BLaER1 (cell line): ENCODE measurements around the gene SLC13A2.
"Not testable (repeated sequence)": the region's sequence is repeated elsewhere in the genome, so short reads cannot be mapped to it uniquely, and the experiment has no call there.

Source experiments
- H3K27ac ChIP-seq: shearing (Covaris generic); formaldehyde crosslinking; 2 replicates; pipeline ENCODE4 v1.8.1; 2022
- H3K27me3 ChIP-seq: shearing (Covaris generic); formaldehyde crosslinking; 2 replicates; pipeline ENCODE4 v1.8.1; 2022
- H3K36me3 ChIP-seq: shearing (Covaris generic); formaldehyde crosslinking; 2 replicates; pipeline ENCODE4 v1.8.1; 2022
- H3K4me1 ChIP-seq: shearing (Covaris generic); formaldehyde crosslinking; 2 replicates; pipeline ENCODE4 v1.8.1; 2022
- H3K4me2 ChIP-seq: shearing (Covaris generic); formaldehyde crosslinking; 2 replicates; pipeline ENCODE4 v1.8.1; 2022
- H3K4me3 ChIP-seq: shearing (Covaris generic); formaldehyde crosslinking; 2 replicates; pipeline ENCODE4 v1.8.1; 2022
- H3K9ac ChIP-seq: shearing (Covaris generic); formaldehyde crosslinking; 2 replicates; pipeline ENCODE4 v1.8.1; 2022
- H3K9me3 ChIP-seq: shearing (Covaris generic); formaldehyde crosslinking; 2 replicates; pipeline ENCODE4 v1.8.1; 2022
- H4K20me1 ChIP-seq: shearing (Covaris generic); formaldehyde crosslinking; 2 replicates; pipeline ENCODE4 v1.8.1; 2022
- Cebpa-rat ChIP-seq: shearing (Covaris generic); IDR thresholded peaks from 2 replicates; pipeline ENCODE4 v1.8.1; 2022

The SLC13A2 gene

DNA sequence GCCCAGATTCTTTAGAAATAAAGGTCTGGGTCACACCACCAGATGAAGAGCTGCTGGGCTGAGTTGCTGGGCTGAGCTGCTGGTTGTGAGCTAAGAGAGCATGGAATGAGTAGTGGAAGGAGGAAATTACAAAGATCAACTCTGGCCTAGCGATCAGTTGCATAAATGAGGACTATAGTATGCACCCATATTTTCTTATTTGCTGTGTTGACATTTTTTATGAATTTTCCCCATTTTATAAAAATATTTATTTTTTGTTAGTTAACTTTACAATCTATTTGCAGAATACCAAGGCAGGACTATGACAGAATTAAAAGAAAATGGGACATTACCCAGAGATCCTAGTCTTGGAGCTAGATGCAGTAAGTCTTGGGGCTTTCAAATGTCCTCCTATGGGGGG lies 23.6 kb upstream of the SLC13A2 start:
- no peaks in the 10 kb centered on the region for H3K27me3 ChIP-seq
- no peak overlapping the region for H3K4me3 ChIP-seq
- no peak overlapping the region for H3K27ac ChIP-seq
- TF ChIP-seq Cebpa-rat, result no peak
- H4K20me1 ChIP-seq, result no peaks in the 10 kb centered on the region
- no peak overlapping the region for H3K4me2 ChIP-seq
- H3K9me3 ChIP-seq, result peaks cover 6% of the 10 kb centered on the region; the same call in 1 of the 2 replicates
- no peaks in the 10 kb centered on the region for H3K4me1 ChIP-seq
- no peak overlapping the region for H3K9ac ChIP-seq
- H3K36me3 ChIP-seq, result no peaks in the 10 kb centered on the region

- no peaks in the 10 kb centered on the region for H3K36me3 ChIP-seq
- H3K9me3 ChIP-seq, result peaks cover 23% of the 10 kb centered on the region
- no peaks in the 10 kb centered on the region for H4K20me1 ChIP-seq
- H3K27ac ChIP-seq, result no peak overlapping the region
- no peak overlapping the region for H3K4me3 ChIP-seq
- no peak overlapping the region for H3K4me2 ChIP-seq
- H3K27me3 ChIP-seq, result no peaks in the 10 kb centered on the region
- H3K9ac ChIP-seq, result no peak overlapping the region
- no peaks in the 10 kb centered on the region for H3K4me1 ChIP-seq
- no peak for TF ChIP-seq Cebpa-rat
Observed at GRCh38 chr17:28457890-28458289, 15.6 kb upstream of the SLC13A2 start.

GRCh38 chr17:28458881-28459280 lies 14.6 kb upstream of the SLC13A2 start:
- not testable (repeated sequence) for H3K4me1 ChIP-seq, H3K4me3 ChIP-seq, H3K36me3 ChIP-seq, H3K27me3 ChIP-seq, H3K4me2 ChIP-seq, H3K27ac ChIP-seq, H3K9ac ChIP-seq, H4K20me1 ChIP-seq
- H3K9me3 ChIP-seq, result peaks cover 23% of the 10 kb centered on the region

GRCh38 chr17:28460901-28461300 lies 12.5 kb upstream of the SLC13A2 start:
- Histone ChIP-seq H3K4me1 (peaks cover 3% of the 10 kb centered on the region; the same call in 1 of the 2 replicates), H3K9ac (no peak overlapping the region), H4K20me1 (no peaks in the 10 kb centered on the region), H3K9me3 (peaks cover 23% of the 10 kb centered on the region), H3K4me3 (no peak overlapping the region), H3K27ac (no peak overlapping the region), H3K27me3 (no peaks in the 10 kb centered on the region), H3K4me2 (no peak overlapping the region), H3K36me3 (no peaks in the 10 kb centered on the region)
- TF ChIP-seq Cebpa-rat, result no peak

DNA sequence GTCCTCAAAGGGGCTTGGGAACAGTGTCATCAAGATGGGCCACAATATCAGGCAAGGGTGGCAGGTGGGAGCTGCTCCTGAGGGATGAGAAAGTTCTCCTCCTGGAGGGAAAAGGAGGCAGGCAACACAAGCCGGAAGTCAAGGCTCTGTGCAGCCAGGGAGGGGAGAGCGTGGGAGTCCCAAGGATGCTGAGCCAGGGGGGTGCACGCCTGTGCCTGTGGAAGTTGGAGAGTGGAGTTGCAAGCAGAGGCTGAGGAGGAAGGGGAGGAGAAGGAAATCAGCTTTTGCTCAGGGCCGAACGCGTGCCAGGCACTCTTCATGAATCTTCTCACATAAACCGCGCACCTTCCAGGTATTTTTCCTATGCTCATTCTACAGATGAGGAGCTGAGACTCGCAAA lies 7.4 kb upstream of the SLC13A2 start:
- no peak overlapping the region for H3K9ac ChIP-seq
- no peaks in the 10 kb centered on the region for H4K20me1 ChIP-seq
- H3K36me3 ChIP-seq, result no peaks in the 10 kb centered on the region
- peak overlapping the region; percentile 65 for H3K4me2 ChIP-seq
- no peak overlapping the region for H3K4me3 ChIP-seq
- no peaks in the 10 kb centered on the region for H3K9me3 ChIP-seq
- H3K4me1 ChIP-seq, result peaks cover 32% of the 10 kb centered on the region
- no peak overlapping the region for H3K27ac ChIP-seq
- H3K27me3 ChIP-seq, result no peaks in the 10 kb centered on the region
- no peak for TF ChIP-seq Cebpa-rat

- Histone ChIP-seq H3K9ac (no peak overlapping the region), H3K9me3 (no peaks in the 10 kb centered on the region), H3K4me1 (peaks cover 32% of the 10 kb centered on the region), H4K20me1 (no peaks in the 10 kb centered on the region), H3K4me3 (no peak overlapping the region), H3K27ac (no peak overlapping the region), H3K27me3 (no peaks in the 10 kb centered on the region), H3K4me2 (peak overlapping the region; percentile 65), H3K36me3 (no peaks in the 10 kb centered on the region)
- TF ChIP-seq Cebpa-rat, result no peak
Observed at GRCh38 chr17:28466521-28467048, 6.9 kb upstream of the SLC13A2 start.

DNA sequence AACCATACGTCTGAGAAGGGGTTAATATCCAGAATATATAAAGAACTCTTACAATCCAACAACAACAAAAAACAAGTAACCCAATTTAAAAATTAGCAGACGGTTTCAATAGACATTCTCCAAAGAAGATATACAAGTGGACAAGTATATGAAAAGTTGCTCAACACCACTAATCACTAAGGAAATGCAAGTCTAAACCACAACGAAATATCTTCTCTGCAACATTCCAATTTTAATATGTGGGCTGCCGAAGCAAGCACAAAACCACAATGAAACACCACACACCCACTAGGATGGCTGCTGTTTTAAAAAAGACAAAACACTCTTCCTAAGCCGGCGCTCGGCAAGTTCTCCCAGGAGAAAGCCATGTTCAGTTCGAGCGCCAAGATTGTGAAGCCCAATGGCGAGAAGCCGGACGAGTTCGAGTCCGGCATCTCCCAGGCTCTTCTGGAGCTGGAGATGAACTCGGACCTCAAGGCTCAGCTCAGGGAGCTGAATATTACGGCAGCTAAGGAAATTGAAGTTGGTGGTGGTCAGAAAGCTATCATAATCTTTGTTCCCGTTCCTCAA lies 5.9 kb upstream of the SLC13A2 start:
- peak overlapping the region; percentile 65 for H3K4me2 ChIP-seq
- no peaks in the 10 kb centered on the region for H3K9me3 ChIP-seq
- H4K20me1 ChIP-seq, result no peaks in the 10 kb centered on the region
- no peaks in the 10 kb centered on the region for H3K27me3 ChIP-seq
- peaks cover 32% of the 10 kb centered on the region for H3K4me1 ChIP-seq
- peak; percentile 38; the same call in 1 of the 2 replicates for TF ChIP-seq Cebpa-rat
- H3K36me3 ChIP-seq, result no peaks in the 10 kb centered on the region
- no peak overlapping the region for H3K9ac ChIP-seq
- no peak overlapping the region for H3K4me3 ChIP-seq
- no peak overlapping the region for H3K27ac ChIP-seq

DNA sequence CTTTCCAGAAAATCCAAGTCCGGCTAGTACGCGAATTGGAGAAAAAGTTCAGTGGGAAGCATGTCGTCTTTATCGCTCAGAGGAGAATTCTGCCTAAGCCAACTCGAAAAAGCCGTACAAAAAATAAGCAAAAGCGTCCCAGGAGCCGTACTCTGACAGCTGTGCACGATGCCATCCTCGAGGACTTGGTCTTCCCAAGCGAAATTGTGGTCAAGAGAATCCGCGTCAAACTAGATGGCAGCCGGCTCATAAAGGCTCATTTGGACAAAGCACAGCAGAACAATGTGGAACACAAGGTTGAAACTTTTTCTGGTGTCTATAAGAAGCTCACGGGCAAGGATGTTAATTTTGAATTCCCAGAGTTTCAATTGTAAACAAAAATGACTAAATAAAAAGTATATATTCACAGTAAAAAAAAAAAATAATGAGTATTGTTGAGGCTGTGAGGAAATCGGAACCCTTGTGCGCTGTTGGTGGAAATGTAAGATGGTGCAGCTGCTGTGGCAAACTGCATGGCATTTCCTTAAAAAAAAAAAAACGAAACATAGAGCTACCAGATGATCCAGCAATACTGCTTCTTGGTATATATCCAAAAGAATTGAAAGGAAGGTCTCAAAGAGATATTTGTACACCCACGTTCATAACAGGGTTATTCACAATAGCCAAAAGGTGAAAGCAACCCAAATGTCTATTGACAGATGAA lies 5.3 kb upstream of the SLC13A2 start:
- H3K36me3 ChIP-seq, H3K9ac ChIP-seq, H3K27me3 ChIP-seq, H3K4me3 ChIP-seq, H3K27ac ChIP-seq, H3K9me3 ChIP-seq, H4K20me1 ChIP-seq: not testable (repeated sequence)
- Histone ChIP-seq H3K4me2 (peak overlapping the region; percentile 65; the same call in 1 of the 2 replicates), H3K4me1 (peaks cover 32% of the 10 kb centered on the region)

DNA sequence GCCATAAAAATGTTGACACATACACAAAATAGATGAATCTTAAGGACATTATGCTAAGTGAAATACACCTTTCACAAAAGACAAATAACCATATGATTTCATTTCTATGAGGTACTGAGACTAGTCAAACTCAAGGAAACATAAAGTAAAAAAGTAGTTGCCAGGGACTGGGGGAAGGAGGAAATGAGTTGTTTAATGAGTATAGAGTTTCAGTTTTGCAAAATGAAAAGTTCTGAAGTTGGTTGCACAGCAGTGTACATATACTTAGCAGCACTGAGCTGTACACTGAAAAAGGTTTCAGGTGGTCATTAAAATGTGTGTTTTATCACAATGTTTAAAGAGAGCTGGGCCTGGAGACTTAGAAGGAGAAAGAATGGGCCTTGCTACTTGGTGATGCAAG lies 4.7 kb upstream of the SLC13A2 start:
- H3K27me3 ChIP-seq, result no peaks in the 10 kb centered on the region
- H3K4me2 ChIP-seq, result no peak overlapping the region
- H3K4me1 ChIP-seq, result peaks cover 32% of the 10 kb centered on the region
- TF ChIP-seq Cebpa-rat, result no peak
- H3K36me3 ChIP-seq, result no peaks in the 10 kb centered on the region
- no peaks in the 10 kb centered on the region for H4K20me1 ChIP-seq
- no peak overlapping the region for H3K4me3 ChIP-seq
- H3K9me3 ChIP-seq, result no peaks in the 10 kb centered on the region
- H3K9ac ChIP-seq, result no peak overlapping the region
- H3K27ac ChIP-seq, result no peak overlapping the region

DNA sequence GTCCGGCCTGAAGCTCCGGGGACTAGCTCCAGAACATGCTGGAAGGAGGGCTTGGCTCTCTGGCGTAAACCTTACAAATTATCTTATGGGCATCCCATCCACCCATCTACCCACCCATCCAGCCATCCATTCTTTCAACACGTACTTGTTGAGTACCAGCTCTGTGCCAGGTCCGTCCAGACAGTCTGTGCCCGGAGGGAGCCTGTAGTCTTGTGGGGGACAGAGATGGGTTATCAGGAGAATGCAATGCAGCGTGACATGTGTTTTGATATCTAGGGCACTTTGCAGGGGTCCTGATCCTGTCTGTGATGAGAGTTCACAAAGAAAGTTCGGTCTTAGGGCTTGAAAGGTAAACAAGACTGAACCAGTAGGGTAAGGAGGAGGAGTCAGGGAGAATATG lies 4.1 kb upstream of the SLC13A2 start:
- H3K27me3 ChIP-seq, result no peaks in the 10 kb centered on the region
- no peak overlapping the region for H3K4me2 ChIP-seq
- peaks cover 32% of the 10 kb centered on the region for H3K4me1 ChIP-seq
- no peaks in the 10 kb centered on the region for H3K9me3 ChIP-seq
- no peaks in the 10 kb centered on the region for H4K20me1 ChIP-seq
- no peaks in the 10 kb centered on the region for H3K36me3 ChIP-seq
- H3K9ac ChIP-seq, result no peak overlapping the region
- TF ChIP-seq Cebpa-rat, result no peak
- H3K4me3 ChIP-seq, result no peak overlapping the region
- H3K27ac ChIP-seq, result no peak overlapping the region
